Measurements from ENCODE around the gene CFAP119.

DNA sequence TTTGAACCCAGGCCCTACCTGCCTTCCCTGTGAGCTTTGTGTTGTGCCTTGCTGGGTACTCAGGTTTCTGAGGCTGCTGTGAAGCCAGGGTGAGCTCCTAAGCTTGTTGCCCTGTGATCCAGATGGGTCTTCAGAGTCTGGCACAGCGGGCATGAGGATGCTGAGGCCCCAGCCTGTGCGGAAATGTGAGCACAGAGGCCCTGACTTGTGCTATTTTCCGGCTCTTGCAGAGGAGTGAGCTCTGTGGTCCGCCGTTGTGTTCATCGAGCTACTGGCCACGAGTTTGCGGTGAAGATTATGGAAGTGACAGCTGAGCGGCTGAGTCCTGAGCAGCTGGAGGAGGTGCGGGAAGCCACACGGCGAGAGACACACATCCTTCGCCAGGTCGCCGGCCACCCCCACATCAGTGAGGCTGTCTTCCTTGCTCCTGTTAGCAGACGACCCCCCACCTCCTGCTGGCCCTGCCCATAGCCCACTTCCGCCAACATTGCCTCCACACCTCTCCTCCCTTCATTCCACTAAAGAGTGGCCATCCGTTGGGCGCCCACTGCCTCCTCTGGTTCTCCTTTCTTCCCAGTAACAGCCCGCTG, 10.9 kb downstream of the CFAP119 start:
- TF ChIP-seq CTCF (IDR thresholded peaks at IDR 0.05 in 2 of 3, conservative IDR thresholded peaks at IDR 0.05 in 1 of 3; ENCODE audit: control insufficient read depth in 2 of 3, extremely low read depth in 1 of 3, insufficient read depth in 1 of 3, low read depth in 3 of 3, low read length in 3 of 3) (no peak), NRF1 (conservative IDR thresholded peaks at IDR 0.05; ENCODE audit: low read depth, low read length) (no peak), ZNF274 (IDR thresholded peaks at IDR 0.05; ENCODE audit: insufficient read depth, insufficient read length) (no peak), CEBPB (IDR thresholded peaks at IDR 0.05; ENCODE audit: borderline replicate concordance in 1 of 2, low read depth in 2 of 2, low read length in 2 of 2) (no peak), POLR2AphosphoS5 (IDR thresholded peaks at IDR 0.05; ENCODE audit: low read length) (no peak), NFXL1 (IDR thresholded peaks at IDR 0.05; ENCODE audit: borderline replicate concordance) (no peak), IRF4 (IDR thresholded peaks at IDR 0.05; ENCODE audit: low read depth, low read length) (no peak), SRF (IDR thresholded peaks at IDR 0.05; ENCODE audit: low read depth in 2 of 2, low read length in 2 of 2) (no peak), SP1 (IDR thresholded peaks at IDR 0.05; ENCODE audit: low read depth, low read length) (no peak), NFIC (IDR thresholded peaks at IDR 0.05; ENCODE audit: low read depth, low read length) (no peak), CREB1 (IDR thresholded peaks at IDR 0.05; ENCODE audit: low read depth) (no peak), USF2 (IDR thresholded peaks at IDR 0.05; ENCODE audit: borderline replicate concordance, low read depth, low read length) (no peak)
- TF ChIP-seq, protein P1, sequence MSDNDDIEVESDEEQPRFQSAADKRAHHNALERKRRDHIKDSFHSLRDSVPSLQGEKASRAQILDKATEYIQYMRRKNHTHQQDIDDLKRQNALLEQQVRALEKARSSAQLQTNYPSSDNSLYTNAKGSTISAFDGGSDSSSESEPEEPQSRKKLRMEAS (IDR thresholded peaks at IDR 0.05; ENCODE audit: low read depth, low read length): no peak

Data from GM12878 (cell line).